ENCODE data around the gene TTC39B. TPM values are rescaled to one million over a fixed set of nuclear protein-coding genes. Genes with fewer than 3 reads are reported as not detected.

The TTC39B gene
- total RNA-seq, 1 donor from 2014 or later = 6.6 TPM

DNA sequence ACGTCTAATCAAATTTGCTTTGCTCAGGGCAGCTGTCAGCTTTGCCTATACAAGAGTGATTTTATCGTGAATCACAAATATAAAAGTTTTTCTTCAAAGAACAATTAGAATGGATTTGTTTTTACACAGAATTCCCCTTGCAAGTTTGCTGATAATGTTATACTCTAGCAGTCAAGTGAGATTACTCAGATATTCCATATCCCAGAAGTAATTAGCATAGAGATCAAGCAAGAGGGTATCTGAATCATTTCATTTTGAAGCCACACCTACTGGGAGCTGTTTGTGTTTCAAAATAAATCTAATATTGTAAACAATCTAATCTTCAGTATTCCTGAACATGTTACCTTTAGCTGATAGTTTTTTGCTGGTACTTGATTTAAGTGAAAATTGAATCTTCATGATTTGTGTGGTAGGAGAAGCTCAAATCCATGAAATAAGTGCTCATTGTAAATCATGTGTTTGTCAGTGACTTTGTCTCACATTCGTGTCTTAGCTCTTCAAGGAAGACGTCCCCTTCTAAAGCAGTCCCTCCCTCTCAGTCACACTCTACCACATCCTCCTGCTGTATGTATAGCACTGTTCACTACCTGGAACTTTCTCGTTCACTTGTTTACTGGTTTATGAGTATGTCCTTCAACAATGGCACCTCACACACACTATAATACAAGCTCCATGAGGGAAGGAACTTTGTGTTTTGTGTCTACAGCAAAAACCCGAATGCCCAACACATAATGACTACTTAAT is 3.3 kb upstream of the TTC39B start:
- Mint-ChIP-seq H3K4me3 (ENCODE audit: low read depth) (no peak overlapping the region), H3K27ac (no peak overlapping the region), H3K9me3 (ENCODE audit: low read depth) (no peaks in the 10 kb centered on the region), H3K27me3 (peaks cover 5% of the 10 kb centered on the region), H3K4me1 (ENCODE audit: low read depth) (peaks cover 10% of the 10 kb centered on the region), H3K36me3 (ENCODE audit: insufficient read depth) (no peaks in the 10 kb centered on the region)
- TF ChIP-seq, protein P1, sequence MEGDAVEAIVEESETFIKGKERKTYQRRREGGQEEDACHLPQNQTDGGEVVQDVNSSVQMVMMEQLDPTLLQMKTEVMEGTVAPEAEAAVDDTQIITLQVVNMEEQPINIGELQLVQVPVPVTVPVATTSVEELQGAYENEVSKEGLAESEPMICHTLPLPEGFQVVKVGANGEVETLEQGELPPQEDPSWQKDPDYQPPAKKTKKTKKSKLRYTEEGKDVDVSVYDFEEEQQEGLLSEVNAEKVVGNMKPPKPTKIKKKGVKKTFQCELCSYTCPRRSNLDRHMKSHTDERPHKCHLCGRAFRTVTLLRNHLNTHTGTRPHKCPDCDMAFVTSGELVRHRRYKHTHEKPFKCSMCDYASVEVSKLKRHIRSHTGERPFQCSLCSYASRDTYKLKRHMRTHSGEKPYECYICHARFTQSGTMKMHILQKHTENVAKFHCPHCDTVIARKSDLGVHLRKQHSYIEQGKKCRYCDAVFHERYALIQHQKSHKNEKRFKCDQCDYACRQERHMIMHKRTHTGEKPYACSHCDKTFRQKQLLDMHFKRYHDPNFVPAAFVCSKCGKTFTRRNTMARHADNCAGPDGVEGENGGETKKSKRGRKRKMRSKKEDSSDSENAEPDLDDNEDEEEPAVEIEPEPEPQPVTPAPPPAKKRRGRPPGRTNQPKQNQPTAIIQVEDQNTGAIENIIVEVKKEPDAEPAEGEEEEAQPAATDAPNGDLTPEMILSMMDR (IDR thresholded peaks at IDR 0.05; ENCODE audit: unreplicated experiment) = no peak
- no peak for DNase-seq (ENCODE audit: low spot score, unreplicated experiment)

DNA sequence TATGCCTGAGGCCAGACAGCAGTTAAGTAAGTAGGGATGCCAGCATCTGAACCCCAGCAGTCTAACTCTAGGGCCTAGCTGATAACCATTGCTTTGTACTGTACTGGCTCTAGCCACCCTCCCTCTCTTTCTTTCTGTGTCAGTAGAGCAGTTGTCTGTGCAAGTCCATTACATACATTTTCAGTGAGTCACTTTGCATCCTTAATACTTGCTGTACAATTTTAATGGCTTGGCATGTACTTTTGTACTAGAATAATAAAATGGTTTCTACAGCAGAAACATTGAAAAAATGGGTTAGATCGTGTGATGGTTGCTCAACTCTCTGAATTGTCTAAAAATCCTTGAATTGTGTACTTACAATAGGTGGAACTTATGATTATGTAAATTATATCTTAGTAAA is 1.5 kb upstream of the TTC39B start:
- H3K4me3 Mint-ChIP-seq (ENCODE audit: low read depth) = no peak overlapping the region
- no peak for DNase-seq (ENCODE audit: low spot score, unreplicated experiment)
- TF ChIP-seq, protein P1 (IDR thresholded peaks at IDR 0.05; ENCODE audit: unreplicated experiment) = no peak
- no peaks in the 10 kb centered on the region for H3K36me3 Mint-ChIP-seq (ENCODE audit: insufficient read depth)
- no peaks in the 10 kb centered on the region for H3K9me3 Mint-ChIP-seq (ENCODE audit: low read depth)
- H3K27ac Mint-ChIP-seq = no peak overlapping the region
- peaks cover 16% of the 10 kb centered on the region for H3K4me1 Mint-ChIP-seq (ENCODE audit: low read depth)
- peaks cover 5% of the 10 kb centered on the region for H3K27me3 Mint-ChIP-seq

DNA sequence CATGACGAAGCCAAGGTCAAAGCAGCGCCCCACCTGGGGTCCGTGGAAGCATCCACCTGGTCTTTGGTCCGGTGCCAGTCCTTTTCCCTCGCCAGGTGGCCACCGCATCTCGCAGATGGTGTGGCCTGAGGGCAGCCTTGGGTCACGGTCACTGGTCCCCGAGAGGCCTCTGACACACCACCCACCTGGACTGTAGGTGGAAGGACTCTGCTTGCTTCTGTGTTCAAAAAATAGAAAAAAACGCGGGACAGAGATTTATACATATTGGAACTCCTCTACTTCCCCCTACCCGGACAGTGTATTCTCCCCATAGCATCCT is 466 bp upstream of the TTC39B start:
- TF ChIP-seq, protein P1 (IDR thresholded peaks at IDR 0.05; ENCODE audit: unreplicated experiment) = no peak
- Mint-ChIP-seq H3K36me3 (ENCODE audit: insufficient read depth) (no peaks in the 10 kb centered on the region), H3K4me3 (ENCODE audit: low read depth) (peak overlapping the region; percentile 96), H3K27ac (peak overlapping the region; percentile 81), H3K27me3 (peaks cover 5% of the 10 kb centered on the region), H3K4me1 (ENCODE audit: low read depth) (peaks cover 16% of the 10 kb centered on the region), H3K9me3 (ENCODE audit: low read depth) (no peaks in the 10 kb centered on the region)
- DNase-seq (ENCODE audit: low spot score, unreplicated experiment) = no peak

DNA sequence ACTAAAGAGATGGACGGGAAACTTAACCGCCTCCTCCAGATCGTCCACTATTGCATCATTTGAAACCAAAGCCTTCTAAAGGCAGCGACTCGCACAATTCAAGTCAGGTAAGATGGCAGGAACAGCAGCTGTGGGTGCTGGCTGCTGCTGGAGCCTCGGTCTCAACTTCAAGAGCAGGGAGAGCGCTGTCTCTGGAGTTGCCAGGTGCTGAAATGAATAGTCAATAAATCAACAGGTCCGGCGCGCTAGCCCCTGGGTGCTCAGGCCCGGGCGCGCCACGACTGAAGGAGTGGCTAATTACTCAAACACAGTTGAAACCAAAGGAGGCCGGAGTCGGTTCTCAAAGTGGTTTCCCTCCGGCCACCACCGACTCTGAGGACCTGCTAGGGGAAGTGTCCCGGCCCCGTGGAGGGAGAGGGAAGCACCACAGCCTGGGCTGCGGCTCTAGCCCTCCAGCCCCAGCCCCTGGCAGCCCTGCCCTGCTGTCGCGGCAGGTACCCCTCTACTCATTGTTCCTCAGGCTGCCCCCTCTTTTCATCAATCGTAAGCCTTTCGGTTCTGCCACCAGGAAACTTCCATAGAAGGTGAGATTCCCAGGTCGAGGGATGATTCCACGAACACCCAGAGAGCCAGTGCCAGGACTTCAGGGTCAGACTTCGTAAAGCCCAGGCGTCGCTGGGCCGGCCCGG is 804 bp downstream of the TTC39B start:
- Mint-ChIP-seq H3K36me3 (ENCODE audit: insufficient read depth) (no peaks in the 10 kb centered on the region), H3K27ac (peak overlapping the region; percentile 79), H3K4me3 (ENCODE audit: low read depth) (peak overlapping the region; percentile 96), H3K27me3 (peaks cover 5% of the 10 kb centered on the region), H3K9me3 (ENCODE audit: low read depth) (no peaks in the 10 kb centered on the region), H3K4me1 (ENCODE audit: low read depth) (peaks cover 16% of the 10 kb centered on the region)
- DNase-seq (ENCODE audit: low spot score, unreplicated experiment) = peak; percentile 51
- TF ChIP-seq, protein P1 (IDR thresholded peaks at IDR 0.05; ENCODE audit: unreplicated experiment) = no peak

DNA sequence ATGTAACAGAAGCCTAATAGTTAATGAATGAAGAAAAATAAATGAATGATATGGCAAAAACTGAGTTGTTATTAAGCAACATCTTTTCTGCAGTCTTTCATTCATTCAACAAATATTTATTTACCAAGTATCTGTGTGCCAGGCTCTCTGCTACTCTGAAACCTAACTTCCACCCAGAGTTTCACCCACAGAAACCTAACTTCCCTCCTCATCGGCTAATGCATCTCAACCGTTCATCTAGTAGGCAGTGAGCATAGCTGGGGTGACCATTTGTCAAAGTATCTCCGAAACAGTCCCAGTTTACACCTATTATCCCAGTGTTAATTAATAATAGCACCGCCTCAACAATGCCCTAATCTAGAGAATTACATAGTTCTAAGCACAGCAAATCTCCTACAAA is 1.5 kb downstream of the TTC39B start:
- H3K27me3 Mint-ChIP-seq = peaks cover 2% of the 10 kb centered on the region
- peaks cover 3% of the 10 kb centered on the region for H3K36me3 Mint-ChIP-seq (ENCODE audit: insufficient read depth)
- peak overlapping the region; percentile 79 for H3K27ac Mint-ChIP-seq
- no peak for DNase-seq (ENCODE audit: low spot score, unreplicated experiment)
- no peaks in the 10 kb centered on the region for H3K9me3 Mint-ChIP-seq (ENCODE audit: low read depth)
- peaks cover 16% of the 10 kb centered on the region for H3K4me1 Mint-ChIP-seq (ENCODE audit: low read depth)
- H3K4me3 Mint-ChIP-seq (ENCODE audit: low read depth) = peak overlapping the region; percentile 96
- TF ChIP-seq, protein P1 (IDR thresholded peaks at IDR 0.05; ENCODE audit: unreplicated experiment) = no peak

Measured in progenitor cell of endocrine pancreas (in vitro differentiated cells).